Activated T-cell treated with anti-CD3 and anti-CD28 coated beads for 1 hour (primary cell): ENCODE measurements around the gene USP46.

Source experiments
- DNase-seq: peaks from one replicate; pipeline ENCODE4 v3.0.0-alpha.2; 2020; ENCODE audit warnings: low read depth

USP46 gene

DNA sequence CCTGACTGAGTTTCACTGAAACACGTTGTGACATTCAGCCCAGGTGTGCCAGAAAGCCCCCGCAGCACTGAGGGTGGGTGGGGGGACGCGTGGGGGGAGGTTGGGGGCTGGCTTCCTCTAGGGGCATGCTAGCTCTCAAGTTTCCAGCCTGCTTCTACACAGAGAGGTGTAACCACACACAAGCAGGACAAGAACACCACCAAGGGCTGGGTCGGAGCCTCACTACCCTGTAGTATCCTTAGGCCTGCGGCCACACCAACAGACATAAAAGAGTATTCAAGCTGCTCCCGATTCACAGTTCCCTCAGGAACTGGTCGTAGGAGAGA is 1.8 kb downstream of the USP46 start:
- DNase-seq = no peak

GRCh38 chr4:52655506-52655905 is 3.6 kb downstream of the USP46 start:
- no peak for DNase-seq

- DNase-seq = no peak
These were observed 7.0 kb downstream of the USP46 start for GRCh38 chr4:52651996-52652672.

GRCh38 chr4:52648836-52649235 is 10.3 kb downstream of the USP46 start:
- DNase-seq = no peak

DNA sequence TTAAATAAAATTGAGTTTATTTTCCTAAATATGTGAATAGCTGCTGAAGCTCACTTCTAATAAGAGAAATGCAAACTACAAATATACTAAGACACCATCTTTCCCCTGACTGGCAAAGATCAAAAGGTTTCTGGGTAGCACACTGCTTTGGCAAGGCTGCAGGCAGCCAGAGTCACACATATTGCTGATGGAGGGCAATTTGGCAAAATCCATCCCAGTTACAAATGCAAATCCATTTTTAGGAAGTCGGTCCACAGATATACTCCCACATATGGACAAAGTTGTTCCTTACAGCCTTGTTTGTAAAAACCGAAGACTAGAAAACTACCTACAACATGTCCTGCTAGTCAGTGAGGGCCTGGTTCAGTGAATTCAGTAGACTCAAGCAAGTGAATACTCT is 12.4 kb downstream of the USP46 start:
- DNase-seq = no peak

- no peak for DNase-seq
These were observed 13.0 kb downstream of the USP46 start for GRCh38 chr4:52646096-52646495.

GRCh38 chr4:52645300-52645699 is 13.8 kb downstream of the USP46 start:
- DNase-seq = no peak

- DNase-seq = no peak
These were observed 15.3 kb downstream of the USP46 start for GRCh38 chr4:52643785-52644244.

GRCh38 chr4:52643190-52643589 is 15.9 kb downstream of the USP46 start:
- no peak for DNase-seq

- DNase-seq = no peak
These were observed 17.1 kb downstream of the USP46 start for GRCh38 chr4:52641854-52642563.

- no peak for DNase-seq
These were observed 18.1 kb downstream of the USP46 start for GRCh38 chr4:52640808-52641565.

DNA sequence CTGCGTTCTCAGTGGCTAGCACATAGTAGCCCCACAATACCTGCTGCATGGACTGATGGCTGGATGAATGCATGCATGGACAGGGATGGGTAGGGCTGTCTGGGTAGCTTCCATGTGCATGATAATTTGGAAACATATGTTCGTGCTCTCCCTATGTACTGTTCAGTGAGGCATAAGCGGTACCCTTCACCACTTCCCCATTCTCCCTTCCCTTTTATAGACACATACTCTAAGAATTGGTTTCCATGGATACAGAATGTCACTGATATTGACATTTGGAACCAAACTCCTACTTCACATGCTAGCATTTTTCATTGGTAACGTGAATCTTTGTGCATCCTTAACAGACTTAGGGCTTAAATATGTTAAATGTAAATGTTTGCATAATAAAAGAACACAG is 20.4 kb downstream of the USP46 start:
- DNase-seq = no peak

DNA sequence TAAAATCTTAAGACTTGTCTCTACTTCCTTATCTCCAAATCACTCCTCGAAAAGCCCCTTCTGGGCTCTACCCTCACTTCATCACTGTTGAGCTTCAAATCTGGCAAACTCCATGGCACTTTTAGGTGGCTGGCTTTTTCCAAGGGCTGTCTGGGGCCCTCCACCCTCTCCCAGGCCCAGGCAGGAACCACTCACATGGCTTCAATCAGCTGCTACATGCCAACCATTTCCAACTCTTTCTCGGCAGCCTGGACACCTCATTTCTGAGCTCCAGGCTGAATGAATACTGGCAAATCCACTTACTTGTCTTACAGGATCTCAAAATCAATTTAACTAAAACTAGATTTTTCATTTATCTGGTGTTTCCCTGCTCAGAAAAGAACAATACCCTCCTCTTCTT is 22.0 kb downstream of the USP46 start:
- no peak for DNase-seq

- no peak for DNase-seq
These were observed 23.5 kb downstream of the USP46 start for GRCh38 chr4:52635560-52635959.

DNA sequence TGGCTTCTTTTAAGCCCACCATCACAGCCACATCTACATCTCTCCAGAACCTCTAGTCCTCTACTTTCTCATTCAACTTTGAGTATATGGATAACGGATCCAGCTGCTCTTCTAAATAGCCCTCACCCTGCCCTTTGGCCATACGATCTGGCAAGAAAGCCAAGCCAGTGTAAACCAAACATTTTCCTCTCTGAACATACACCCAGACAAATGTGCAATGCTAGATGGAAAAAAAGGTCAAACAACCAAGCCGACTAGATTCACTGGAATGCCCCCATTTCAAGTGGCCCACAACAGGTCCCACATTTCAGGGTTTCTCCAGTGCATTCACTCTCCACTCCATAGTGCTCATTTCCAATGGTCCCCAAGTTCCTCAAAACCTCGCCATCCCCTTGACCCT is 24.0 kb downstream of the USP46 start:
- DNase-seq = no peak

- no peak for DNase-seq
These were observed 25.3 kb downstream of the USP46 start for GRCh38 chr4:52633846-52634245.

GRCh38 chr4:52628974-52629373 is 30.1 kb downstream of the USP46 start:
- no peak for DNase-seq

DNA sequence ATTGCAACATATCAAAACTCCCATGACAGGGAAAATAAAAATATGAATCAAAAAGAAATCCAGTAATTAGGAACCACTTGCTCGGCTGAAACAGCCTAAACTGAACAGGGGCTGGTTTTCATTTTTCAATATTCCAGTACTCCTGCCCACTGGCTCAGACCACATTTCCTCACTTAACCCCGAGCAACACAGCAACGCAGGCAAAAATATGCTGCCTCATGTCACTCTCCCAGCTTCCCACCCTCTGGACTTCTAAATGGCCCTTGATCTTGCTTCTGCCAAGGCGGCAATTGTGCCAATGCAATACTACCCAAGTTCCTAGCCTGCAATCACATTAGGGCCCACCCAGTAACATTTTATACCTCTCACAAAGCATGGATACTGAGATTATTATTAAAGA is 30.6 kb downstream of the USP46 start:
- DNase-seq = no peak

GRCh38 chr4:52627876-52628275 is 31.2 kb downstream of the USP46 start:
- no peak for DNase-seq

DNA sequence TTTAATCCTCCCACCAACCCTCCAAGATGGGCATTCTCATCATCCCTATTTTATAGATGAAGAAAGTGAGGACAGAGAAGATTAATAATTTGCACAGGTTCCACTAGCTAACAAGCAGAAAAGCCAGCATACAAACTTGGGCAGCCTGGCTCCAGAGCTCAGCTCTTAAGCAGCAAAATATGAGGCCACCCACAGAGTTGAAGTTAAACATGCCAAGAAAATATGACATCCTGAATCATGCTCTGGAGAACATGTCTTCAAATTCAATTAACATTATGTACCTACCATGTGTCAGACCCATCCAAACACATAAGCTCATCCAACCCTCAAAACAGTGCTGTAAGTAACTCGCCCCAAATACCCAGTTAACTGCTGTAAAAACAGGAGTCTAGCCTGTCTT is 33.9 kb downstream of the USP46 start:
- DNase-seq = no peak

- DNase-seq = no peak
These were observed 36.5 kb downstream of the USP46 start for GRCh38 chr4:52622564-52622963.

- no peak for DNase-seq
These were observed 37.5 kb downstream of the USP46 start for GRCh38 chr4:52621567-52621966.

DNA sequence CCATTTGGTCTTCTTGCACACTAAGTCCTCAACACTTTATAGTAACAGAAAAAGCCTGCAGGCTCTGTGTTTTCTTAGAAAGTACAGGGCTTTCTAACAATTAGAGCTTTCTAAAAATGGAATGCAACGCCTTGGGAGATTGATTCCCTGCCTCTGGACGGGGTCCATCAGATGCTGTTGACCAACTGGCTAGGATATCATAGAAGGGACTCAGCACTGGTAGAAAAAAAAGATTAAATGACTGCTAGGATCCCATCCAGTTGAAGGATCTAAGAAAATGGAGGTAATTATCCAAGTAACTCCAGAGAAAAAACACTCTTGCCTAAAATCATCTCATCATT is 39.5 kb downstream of the USP46 start:
- no peak for DNase-seq
